OCI-M2 (cell line): ENCODE measurements around the gene MCCC1.
"Not testable (repeated sequence)": the region's sequence is repeated elsewhere in the genome, so short reads cannot be mapped to it uniquely, and the experiment has no call there.

Experiments used
- DNase-seq: peaks from one replicate; lab custom pipeline; 2025; ENCODE audit not compliant: unreplicated experiment; lab: John Stamatoyannopoulos, UW

Gene MCCC1

DNA sequence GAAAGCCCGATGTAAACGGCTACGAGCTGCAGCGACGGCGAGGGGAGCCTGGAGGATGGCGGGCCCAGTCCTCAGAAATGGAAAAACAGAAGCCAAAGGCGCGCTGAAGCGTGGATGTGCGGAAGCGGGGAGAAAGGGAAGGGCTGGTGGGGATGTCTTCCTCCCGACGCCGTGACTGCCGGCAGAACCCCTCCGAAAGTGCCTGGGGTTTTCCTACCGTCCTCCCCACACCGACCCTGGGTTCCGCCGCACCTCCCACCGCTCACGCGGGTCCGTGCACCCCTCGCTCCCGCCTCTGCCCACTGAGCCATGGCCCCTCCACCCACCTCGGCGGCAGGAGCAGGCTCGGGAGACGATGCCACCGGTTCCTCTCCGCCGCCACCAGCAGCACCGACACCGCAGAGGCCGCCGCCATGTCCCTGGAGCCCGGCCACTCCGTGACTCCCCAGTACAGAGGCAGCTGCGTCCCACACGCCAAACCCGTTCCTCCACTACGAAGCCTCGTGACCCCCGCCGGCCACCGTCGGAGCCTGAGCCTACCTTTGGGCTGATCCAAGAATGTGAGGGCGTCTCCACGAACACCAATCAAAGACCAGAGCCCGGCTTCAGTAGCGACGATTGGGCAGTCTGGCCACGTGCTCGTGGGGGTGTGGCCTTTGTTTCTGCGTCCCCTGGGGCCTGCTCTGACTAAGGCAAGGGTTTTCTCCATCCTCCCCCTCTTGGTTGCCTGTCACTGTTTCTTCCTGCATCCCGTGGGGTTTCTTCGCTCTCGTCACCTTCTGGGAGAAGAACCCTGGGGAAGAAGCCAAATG is at the start of gene MCCC1:
Gene MCCC1, minus strand, starts transcription at position 471 of the 812 bp plus-strand sequence. Its CDS starts 56 bp downstream, at position 415.
- DNase-seq = peak; percentile 86

DNA sequence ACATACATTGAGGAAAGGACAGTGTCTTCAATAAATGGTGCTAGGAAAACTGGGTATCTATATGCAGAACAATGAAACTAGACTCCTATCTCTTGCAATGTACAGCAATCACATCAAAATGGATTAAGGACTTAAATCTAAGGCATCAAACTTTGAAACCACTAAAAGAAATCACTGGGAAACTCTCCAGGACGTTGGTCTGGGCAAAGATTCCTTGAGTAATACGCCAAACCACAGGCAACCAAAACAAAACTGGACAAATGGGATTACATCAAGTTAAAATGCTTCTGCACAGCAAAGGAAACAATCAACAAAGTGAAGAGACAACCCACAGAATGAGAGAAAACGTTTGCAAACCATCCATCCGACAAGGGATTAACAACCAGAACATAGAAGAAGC is 48.8 kb upstream of the MCCC1 start:
- no peak for DNase-seq

DNA sequence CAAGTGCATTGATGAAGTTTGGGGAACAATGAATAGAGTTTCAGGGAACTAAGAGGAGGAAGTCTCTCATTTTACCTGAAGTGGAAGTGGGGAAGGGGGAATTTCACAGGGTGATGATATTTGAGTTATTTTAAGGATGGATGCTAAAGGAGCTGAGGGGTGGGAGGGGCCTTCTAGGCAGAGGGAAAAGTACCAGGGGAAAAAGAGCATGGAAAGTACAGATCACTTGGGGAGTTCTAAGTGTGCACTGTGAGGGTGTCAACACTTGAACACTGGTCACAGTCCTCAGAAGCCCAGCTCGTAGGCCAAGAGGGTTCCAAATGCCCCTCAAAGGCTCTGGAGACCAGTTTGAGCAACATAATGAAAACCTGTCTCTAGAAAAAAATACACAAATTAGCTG is 45.1 kb upstream of the MCCC1 start:
- DNase-seq = no peak

DNA sequence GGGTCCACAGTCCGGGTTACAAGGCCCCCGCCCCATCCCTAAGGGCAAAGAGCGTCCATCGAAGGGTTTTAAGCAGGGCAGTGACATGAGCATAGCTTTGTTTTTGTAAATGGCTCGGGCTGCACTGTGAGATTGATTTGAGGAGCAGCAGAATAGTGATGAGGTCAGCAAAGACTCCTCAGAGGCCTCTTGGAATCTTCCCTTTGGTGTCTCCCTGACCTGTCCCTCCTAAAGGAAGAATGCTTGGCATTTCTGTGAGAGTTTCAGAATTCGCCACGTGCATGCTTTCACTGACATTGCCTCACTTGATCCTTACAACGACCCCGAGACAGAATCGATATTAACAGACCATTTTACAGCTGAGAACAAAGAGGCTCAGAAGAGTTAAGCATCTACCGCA is 42.9 kb upstream of the MCCC1 start:
- no peak for DNase-seq

DNA sequence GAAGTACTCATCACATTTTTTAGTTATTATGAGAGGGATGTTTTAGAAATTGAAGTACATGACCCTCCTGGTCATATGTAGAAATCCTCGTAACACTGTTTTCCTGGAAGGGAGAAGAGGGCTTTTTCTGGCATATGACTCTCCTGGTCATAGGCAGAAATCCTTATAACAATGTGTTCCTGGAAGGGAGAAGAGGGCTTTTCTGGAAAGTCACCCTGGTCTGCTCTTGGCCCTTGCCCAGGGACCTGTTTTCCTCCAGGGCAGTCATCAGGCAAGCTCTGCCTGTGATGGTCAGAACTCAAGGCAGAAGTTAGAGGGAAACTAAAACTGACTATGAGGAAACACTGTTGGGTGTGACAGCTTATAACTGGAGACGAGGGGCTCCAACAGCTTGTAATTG is 35.5 kb upstream of the MCCC1 start:
- DNase-seq = no peak

DNA sequence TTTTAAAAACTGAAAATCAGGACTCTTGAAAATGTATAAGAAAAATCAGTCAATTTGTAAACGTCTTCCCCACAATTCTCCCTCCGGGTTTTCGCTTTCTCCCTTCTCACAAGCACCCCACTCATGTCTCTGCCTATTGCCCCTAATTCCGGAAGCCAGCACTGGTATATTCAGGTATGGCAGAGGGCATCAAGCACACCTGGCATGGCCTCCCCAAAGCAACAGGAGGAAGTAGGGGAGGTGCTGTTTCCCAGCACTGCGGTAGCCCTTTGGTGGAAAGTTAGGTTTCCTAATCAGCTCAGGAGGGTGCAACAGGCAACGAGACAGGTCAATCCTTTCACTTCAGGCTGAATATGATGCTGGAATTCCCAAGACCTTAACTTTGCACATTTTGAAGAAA is 33.1 kb upstream of the MCCC1 start:
- no peak for DNase-seq

DNA sequence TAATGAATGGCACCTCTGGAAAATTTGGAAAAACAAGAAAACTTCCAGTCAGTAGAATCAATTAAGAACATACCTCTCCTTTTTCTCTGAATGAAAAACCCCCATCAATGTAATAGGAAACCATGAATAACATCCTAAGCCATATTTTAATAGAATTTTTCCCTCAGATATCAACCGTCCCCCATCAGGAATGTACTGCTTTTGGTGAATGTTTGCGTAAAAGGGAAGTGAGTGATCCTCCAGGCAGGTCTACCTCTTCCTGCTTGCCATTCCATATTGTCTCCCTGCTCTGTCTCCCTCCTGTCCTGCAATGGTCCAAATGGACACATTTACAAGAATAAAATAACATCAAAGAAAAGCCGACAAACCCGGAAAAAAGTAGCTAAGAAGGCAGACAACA is 32.4 kb upstream of the MCCC1 start:
- DNase-seq = no peak

DNA sequence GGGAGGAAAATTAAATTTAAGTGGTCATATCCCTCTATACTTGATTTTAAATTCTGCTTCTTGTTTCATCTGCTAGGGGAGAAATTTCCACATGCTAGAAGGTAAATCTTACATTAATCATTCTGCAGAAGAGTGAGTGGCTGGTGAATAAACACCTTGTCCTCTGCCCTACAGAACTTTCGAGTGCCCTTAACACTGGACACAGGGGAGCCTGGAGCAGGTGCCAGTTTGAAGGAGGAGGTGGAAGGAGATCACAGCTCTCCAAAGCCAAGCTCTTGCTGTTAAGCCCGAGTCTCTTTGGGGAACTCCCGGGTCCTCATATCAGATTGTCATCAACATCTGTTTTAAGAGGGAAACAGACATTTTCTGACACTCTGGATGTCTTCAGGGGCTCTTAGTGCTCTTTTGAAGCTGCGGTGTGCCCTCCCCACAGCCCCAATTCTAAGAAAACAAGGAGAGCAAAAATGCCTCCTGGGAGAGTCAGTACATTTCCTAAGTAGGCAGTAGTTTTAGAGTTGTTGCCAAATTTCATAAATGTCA is 32.0 kb upstream of the MCCC1 start:
- DNase-seq = no peak

DNA sequence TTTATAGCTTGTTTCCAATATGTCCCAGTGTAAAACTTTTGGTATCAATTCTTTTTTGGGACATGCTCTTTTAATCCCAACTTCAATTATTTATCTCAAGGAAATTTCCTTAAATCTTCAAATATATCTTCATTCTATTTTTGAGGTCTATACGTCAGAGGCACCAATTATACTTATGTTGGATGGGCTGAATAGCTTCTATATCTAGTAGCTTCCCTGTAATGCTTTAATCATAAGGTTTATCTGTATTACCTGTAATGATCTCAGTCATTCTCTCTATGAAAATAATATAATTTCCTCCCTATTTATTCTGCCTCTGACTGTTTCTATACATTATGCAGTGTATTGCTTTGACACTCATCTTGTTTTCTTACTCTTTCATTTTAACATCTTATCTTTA is 29.9 kb upstream of the MCCC1 start:
- no peak for DNase-seq

DNA sequence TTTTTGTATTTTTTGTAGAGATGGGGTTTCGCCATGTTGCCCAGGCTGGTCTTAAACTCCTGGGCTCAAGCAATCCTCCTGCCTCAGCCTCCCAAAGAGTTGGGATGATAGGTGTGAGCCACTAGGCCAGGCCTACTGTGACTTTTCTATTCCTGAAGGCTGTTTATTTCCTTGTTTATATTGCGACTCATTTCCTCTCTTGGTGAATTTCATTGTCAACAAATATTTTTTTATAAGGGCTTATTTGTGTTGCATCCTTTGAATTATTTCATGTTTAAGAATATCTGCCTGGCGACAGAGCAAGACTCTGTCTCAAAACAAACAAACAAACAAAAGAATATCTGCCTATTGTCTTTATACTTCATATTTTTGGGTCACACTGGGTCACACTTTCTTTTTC is 29.4 kb upstream of the MCCC1 start:
- no peak for DNase-seq

DNA sequence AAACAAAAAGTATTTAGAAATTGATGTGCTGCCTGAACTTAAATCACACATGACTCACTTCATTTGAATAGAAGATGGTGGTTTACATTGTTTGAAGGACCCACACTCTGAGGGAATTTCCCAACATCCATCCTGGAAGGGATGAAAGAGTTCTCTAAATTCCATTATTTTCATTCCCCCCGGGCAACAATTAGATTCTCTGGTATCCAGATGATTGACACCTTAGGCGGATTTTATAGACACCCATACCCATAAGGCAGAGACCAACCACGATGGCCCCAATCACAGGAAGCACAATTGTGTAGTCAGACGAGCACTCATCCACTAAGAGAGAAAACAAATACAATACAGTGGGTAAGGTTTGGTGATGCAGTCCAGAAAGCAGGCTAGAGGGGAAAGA is 24.6 kb upstream of the MCCC1 start:
- DNase-seq = no peak

DNA sequence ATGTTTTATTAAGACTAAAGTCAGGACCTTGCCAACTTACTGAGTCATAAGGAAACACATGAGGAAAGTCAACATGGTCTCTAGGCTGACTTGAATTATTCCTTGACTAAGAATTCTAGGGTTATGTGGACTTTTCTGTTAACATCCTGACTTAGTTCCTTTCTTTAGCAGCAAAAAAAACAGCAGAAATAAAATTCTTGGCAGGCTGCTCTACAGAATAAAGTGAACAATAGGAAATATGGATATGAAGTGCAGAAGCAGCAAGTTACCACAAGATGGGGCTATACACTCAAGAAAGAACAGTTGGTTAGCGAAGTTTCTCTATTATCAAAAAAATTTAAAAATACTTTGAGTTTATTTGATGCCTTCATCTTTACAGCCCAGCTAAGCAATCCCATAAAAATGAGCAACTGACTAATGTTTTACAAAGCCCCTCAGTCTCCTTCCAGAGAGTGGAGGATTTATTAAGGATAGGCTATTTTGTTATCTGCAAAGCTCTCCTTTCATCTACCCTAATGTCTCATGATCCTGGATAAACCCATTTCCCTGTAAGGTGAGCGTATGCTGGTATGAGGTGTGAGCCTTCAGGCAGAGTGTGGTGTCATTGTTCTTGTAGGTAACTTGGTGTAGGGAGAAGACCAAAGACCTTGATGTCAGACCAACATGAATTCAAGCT is 23.1 kb upstream of the MCCC1 start:
- DNase-seq = no peak

DNA sequence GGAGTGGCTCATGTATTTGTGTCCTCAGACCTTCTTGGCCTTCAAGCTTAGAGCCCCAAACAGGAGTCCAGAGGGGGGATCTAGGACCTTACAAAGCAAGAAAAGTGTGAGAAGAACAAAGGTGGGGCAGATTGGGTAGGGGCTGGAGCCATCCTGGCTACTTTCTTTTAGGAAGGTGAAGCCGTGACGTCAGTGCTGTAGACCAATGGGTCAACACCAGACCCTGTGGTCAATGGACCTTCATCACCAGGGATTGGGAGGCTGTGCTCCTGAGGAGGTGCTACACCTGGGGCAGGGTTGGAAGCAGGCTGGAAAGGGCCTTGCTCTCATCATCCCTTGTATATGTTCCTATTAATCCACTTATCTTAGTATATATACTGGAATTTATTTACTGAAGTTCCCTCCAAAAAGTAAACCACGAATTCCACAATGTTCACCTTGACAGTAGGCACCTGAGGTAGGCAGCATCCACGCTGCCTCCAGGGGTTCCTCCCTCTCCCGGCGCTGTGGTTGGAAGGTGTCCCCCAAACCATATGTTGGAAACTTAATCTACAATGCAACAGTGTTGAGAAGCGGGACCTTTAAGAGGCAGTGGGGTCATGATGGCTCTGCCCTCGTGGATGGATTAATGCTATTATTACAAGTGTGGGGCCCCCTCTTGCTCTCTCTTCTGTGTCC is 21.4 kb upstream of the MCCC1 start:
- no peak for DNase-seq

DNA sequence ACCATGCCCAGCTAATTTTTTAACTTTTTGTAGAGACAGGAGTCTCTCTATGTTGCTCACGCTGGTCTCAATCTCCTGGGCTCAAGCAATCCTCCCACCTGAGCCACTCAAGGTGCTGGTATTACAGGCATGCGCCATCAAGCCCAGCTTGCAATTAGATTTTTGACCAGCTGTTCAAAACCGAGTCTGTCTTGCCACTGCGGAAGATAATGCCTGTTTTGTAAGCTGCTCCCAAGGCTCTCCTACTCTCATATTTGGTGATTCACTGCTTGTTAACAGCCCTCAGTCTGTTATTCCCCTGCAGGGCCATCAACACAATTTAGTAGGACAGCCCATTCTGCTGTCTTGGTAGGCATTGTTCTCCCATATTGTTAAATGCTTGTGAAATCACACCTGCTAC is 17.8 kb upstream of the MCCC1 start:
- no peak for DNase-seq

DNA sequence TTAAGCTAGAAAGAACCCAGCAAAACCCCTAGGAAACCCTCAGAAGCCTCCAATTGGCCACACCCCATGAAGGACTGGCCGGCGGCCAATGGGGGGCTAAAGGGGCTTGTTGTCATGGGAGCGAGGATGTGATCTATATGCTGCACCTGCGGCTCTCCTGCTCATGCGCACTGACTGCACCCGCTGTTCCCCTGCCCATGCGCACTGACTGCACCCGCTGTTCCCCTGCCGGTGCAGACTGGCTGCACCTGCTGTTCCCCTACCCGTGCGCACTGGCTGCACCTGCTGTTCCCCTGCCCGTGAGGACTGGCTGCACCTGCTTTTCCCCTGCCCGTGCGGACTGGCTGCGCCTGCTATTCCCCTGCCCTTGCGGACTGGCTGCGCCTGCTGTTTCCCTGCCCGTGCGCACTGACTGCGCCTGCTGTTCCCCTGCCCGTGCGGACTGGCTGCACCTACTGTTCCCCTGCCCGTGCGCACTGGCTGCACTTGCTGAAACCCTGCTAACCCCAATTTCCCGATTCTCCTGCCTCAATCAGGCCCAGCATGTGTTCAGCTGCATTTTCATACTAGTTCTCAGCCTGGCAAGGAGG is 16.8 kb upstream of the MCCC1 start:
- no peak for DNase-seq

DNA sequence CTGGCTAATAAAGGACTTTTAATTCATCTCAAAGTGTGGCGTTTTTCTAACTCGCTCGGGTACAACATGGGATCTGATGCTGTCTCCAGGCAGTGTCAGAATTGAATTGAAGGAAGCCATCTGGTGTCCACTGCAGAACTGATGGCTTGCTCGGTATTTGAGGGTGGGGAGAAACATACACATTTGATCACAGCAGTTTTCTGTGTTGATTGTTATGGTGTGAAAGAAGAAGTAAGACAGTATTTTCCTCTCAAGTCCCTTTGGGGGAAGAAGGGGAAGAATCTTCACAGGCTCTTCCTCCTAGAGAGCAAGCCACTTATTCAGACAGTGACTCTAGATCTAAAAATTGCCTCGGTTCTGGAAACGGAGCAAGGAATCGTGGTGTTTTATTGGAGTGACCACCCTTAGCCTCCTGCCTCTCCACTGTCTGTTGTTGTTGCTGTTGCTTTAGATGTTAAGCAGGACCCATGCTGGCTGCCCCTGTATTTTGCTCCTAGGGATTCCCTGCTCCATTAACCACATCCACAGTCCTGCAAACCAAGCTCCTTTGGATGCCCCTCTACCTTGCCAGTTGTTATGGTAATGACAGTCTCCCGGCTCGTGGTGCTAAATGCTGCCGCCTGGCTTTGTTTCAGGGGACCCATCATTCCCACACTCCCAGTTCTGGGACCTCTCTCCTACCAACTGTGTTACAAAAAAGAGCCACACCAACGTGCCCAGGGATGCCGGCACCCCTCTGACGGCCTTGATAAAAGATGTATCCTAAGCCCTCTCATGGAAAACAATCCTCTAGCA is 15.3 kb upstream of the MCCC1 start:
- DNase-seq = no peak

DNA sequence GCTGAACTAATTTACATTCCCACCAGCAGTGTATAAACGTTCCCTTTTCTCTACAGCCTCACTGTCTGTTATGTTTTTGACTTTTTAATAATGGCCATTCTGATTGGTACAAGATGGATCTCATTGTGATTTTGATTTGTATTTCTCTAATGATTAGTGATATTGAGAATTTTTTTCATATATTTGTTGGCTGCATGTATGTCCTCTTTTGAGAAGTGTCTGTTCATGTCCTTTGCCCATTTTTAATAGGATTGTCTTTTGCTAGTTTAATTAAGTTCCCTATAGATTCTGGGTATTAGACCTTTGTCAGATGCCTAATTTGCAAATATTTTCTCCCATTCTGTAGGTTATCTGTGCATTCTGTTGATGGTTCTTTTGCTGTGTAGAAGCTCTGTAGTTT is 10.6 kb upstream of the MCCC1 start:
- not testable (repeated sequence) for DNase-seq

DNA sequence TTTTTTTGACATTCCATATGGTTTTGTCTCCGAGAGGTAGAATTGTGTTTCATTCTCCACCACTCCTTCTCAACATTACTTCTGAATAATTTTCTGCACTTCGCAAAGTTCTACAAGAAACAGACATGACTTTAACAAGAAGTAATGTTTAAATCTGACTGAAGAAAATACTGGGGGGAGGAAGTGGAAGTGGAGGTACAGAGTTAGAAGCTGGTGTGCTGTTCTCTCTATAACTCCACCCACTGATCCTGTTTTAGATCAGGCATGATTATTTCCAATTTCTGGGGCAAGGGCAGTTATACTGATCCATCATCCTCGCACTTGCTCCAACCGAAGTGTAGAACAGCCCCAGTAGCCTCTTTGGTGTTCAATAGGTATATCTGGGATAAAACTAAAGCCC is 9.2 kb upstream of the MCCC1 start:
- DNase-seq = no peak

DNA sequence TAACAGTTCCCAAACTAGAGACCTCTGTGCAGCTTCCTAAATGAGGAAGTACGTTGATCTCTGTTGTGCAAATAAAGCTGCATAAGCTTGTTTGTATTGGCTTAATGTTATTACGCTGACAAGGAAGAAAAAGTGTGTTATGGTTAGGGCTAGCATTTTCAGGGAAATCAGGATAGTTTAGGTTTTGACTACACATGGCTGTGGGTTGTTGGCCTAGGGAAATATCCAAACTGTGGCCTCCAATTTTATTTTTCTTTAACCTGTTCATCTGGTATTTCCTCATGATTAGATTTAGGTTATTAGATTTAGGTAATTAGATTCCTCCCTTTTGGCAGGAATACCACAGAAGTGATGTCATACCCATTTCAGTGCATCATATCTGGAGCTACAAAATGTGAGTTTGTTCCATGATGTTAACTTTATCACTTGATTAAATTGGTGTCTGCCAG is 8.7 kb upstream of the MCCC1 start:
- DNase-seq = no peak

DNA sequence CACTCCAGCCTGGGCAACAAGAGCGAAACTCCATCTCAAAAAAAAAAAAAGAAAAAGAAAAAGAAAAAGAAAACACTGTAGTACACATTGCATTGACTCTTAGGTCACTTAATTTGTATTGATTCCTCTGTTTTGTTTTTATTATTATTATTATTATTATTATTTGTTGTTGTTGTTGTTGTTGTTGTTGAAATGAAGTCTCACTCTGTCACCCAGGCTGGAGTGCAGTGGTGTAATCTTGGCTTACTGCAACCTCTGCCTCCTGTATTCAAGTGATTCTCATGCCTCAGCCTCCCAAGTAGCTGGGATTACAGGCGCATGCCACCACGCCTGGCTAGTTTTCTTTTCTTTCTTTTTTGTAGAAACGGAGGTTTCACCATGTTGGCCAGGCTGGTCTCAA is 8.1 kb upstream of the MCCC1 start:
- DNase-seq = not testable (repeated sequence)

DNA sequence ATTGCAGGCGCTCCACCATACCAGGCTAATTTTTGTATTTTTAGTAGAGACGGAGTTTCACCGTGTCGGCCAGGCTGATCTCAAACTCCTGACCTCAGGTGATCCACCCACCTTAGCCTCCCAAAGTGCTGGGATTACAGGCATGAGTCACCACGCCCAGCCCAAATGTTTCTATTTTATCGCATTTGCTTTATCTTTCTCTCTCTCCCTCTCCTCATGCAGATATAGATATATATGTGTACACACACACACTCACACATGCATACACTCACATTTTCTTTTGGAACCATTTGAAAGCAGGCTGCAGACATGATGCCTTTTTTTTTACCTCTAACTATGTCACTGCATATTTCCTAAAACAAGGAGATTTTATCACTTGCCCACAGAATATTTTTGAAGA is 7.3 kb upstream of the MCCC1 start:
- no peak for DNase-seq
